ENCODE measurements around the gene SLC25A39. TPM values are rescaled to one million over a fixed set of nuclear protein-coding genes. Genes with fewer than 3 reads are reported as not detected.
A peak's percentile ranks its signal among the peaks of the same experiment; 100 is the strongest.

Gene SLC25A39
- total and polyA plus RNA-seq, 9 of the 15 experiments (the other 6 are each of a cell fraction or from before 2014, with no cell fraction given): 4.8 to 267 (median 140) TPM

DNA sequence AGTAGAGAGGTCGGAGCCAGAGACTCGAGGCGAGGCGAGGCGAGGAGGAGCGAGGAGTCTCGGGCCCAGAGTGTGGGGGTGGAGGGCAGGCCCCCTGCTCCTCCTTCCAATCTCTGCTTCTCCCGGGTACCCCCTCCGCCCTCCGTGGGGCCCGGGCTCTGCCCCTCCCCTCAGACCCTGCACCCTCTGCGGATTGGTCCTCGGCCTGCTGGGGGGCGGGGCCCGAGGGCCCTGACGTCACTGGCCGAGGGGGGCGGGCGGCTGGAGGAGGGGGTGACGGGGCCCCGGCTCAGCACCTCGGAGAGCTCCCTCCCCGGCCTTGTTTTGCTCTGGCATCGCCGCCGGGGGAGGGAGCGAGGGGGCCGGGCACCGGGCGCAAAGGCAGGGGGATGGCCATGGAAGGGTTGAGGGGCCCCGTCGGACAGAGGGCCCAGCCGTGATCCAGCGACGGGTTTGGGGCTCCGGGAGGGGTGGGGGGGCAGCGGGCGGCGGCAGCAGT, 16.3 kb downstream of the SLC25A39 start, which contains the start of gene RUNDC3A (continued):
- TF ChIP-seq, protein P1, sequence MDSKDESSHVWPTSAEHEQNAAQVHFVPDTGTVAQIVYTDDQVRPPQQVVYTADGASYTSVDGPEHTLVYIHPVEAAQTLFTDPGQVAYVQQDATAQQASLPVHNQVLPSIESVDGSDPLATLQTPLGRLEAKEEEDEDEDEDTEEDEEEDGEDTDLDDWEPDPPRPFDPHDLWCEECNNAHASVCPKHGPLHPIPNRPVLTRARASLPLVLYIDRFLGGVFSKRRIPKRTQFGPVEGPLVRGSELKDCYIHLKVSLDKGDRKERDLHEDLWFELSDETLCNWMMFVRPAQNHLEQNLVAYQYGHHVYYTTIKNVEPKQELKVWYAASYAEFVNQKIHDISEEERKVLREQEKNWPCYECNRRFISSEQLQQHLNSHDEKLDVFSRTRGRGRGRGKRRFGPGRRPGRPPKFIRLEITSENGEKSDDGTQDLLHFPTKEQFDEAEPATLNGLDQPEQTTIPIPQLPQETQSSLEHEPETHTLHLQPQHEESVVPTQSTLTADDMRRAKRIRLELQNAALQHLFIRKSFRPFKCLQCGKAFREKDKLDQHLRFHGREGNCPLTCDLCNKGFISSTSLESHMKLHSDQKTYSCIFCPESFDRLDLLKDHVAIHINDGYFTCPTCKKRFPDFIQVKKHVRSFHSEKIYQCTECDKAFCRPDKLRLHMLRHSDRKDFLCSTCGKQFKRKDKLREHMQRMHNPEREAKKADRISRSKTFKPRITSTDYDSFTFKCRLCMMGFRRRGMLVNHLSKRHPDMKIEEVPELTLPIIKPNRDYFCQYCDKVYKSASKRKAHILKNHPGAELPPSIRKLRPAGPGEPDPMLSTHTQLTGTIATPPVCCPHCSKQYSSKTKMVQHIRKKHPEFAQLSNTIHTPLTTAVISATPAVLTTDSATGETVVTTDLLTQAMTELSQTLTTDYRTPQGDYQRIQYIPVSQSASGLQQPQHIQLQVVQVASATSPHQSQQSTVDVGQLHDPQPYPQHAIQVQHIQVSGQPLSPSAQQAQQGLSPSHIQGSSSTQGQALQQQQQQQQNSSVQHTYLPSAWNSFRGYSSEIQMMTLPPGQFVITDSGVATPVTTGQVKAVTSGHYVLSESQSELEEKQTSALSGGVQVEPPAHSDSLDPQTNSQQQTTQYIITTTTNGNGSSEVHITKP (IDR thresholded peaks at IDR 0.05; ENCODE audit: partially characterized antibody): peak; percentile 62
- TF ChIP-seq, protein P2, sequence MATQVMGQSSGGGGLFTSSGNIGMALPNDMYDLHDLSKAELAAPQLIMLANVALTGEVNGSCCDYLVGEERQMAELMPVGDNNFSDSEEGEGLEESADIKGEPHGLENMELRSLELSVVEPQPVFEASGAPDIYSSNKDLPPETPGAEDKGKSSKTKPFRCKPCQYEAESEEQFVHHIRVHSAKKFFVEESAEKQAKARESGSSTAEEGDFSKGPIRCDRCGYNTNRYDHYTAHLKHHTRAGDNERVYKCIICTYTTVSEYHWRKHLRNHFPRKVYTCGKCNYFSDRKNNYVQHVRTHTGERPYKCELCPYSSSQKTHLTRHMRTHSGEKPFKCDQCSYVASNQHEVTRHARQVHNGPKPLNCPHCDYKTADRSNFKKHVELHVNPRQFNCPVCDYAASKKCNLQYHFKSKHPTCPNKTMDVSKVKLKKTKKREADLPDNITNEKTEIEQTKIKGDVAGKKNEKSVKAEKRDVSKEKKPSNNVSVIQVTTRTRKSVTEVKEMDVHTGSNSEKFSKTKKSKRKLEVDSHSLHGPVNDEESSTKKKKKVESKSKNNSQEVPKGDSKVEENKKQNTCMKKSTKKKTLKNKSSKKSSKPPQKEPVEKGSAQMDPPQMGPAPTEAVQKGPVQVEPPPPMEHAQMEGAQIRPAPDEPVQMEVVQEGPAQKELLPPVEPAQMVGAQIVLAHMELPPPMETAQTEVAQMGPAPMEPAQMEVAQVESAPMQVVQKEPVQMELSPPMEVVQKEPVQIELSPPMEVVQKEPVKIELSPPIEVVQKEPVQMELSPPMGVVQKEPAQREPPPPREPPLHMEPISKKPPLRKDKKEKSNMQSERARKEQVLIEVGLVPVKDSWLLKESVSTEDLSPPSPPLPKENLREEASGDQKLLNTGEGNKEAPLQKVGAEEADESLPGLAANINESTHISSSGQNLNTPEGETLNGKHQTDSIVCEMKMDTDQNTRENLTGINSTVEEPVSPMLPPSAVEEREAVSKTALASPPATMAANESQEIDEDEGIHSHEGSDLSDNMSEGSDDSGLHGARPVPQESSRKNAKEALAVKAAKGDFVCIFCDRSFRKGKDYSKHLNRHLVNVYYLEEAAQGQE (IDR thresholded peaks at IDR 0.05; ENCODE audit: borderline replicate concordance): peak; percentile 99
- TF ChIP-seq, protein P2 (CRISPR knock-in tag; IDR thresholded peaks at IDR 0.05; ENCODE audit: low read depth): peak; percentile 97
- TF ChIP-seq HDAC2 (IDR thresholded peaks at IDR 0.05) (0 out of 2 replicates have a peak, but pooled peaks have one; percentile 38), LCOR (CRISPR knock-in tag; IDR thresholded peaks at IDR 0.05) (peak; percentile 57; the same call in 1 of the 2 replicates), HDAC1 (IDR thresholded peaks at IDR 0.05) (peak in 1 of 2 experiments; percentile 45; a peak in 1 of 4 replicates), ZNF583 (CRISPR knock-in tag; IDR thresholded peaks at IDR 0.05) (no peak)
- TF ChIP-seq, protein P3, sequence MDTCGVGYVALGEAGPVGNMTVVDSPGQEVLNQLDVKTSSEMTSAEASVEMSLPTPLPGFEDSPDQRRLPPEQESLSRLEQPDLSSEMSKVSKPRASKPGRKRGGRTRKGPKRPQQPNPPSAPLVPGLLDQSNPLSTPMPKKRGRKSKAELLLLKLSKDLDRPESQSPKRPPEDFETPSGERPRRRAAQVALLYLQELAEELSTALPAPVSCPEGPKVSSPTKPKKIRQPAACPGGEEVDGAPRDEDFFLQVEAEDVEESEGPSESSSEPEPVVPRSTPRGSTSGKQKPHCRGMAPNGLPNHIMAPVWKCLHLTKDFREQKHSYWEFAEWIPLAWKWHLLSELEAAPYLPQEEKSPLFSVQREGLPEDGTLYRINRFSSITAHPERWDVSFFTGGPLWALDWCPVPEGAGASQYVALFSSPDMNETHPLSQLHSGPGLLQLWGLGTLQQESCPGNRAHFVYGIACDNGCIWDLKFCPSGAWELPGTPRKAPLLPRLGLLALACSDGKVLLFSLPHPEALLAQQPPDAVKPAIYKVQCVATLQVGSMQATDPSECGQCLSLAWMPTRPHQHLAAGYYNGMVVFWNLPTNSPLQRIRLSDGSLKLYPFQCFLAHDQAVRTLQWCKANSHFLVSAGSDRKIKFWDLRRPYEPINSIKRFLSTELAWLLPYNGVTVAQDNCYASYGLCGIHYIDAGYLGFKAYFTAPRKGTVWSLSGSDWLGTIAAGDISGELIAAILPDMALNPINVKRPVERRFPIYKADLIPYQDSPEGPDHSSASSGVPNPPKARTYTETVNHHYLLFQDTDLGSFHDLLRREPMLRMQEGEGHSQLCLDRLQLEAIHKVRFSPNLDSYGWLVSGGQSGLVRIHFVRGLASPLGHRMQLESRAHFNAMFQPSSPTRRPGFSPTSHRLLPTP (IDR thresholded peaks at IDR 0.05; ENCODE audit: borderline replicate concordance, extremely low read depth, insufficient read length): no peak
- TF ChIP-seq, protein P4, sequence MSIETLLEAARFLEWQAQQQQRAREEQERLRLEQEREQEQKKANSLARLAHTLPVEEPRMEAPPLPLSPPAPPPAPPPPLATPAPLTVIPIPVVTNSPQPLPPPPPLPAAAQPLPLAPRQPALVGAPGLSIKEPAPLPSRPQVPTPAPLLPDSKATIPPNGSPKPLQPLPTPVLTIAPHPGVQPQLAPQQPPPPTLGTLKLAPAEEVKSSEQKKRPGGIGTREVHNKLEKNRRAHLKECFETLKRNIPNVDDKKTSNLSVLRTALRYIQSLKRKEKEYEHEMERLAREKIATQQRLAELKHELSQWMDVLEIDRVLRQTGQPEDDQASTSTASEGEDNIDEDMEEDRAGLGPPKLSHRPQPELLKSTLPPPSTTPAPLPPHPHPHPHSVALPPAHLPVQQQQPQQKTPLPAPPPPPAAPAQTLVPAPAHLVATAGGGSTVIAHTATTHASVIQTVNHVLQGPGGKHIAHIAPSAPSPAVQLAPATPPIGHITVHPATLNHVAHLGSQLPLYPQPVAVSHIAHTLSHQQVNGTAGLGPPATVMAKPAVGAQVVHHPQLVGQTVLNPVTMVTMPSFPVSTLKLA (conservative IDR thresholded peaks at IDR 0.05): peak in 1 of 2 experiments; percentile 60; a peak in 2 of 4 replicates
